ENCODE results near the gene SLC35G6.

DNA sequence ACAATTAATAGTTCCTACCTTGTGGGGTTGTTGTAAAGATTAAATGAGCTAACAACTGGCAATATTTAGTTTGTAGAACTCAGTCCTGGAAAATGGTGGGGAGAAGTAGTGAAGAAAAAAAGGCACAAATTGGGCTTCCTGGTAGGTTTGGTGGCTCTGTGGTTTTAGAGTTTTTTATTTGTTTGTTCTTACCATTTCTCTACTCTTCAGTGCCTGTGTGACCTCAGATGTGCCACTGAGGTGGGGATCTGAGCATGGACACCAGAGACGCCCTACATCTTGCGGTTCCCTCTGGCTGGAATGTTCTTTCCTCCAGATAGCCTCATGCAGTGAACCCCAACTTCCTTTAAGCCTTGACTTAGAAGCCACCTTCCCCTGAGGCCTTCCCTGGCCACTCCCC, 9.5 kb upstream of the SLC35G6 start:
- TF ChIP-seq CTCF (IDR thresholded peaks at IDR 0.05) (no peak), EZH2 (IDR thresholded peaks at IDR 0.05) (no peak), EZH2phosphoT487 (IDR thresholded peaks at IDR 0.05) (no peak)
